Activated CD4-positive, alpha-beta T cell treated with anti-CD3 and anti-CD28 coated beads, Interleukin-2, Interleukin-6, amounts not matched to agents 100 ng/mL and 50 ng/mL, durations not matched to agents 16 hours and 8 hours (primary cell): ENCODE data around the gene NRK.
"Not testable (repeated sequence)": the region's sequence is repeated elsewhere in the genome, so short reads cannot be mapped to it uniquely, and the experiment has no call there.

ENCODE experiments used
- DNase-seq: peaks from one replicate; pipeline ENCODE4 v3.0.0-alpha.2; 2020

NRK gene

GRCh38 chrX:105822138-105823091, at the start of gene NRK:
Gene NRK, plus strand, starts transcription at chrX:105822539. Its CDS starts 307 bp downstream, at chrX:105822846.
- DNase-seq = no peak

GRCh38 chrX:105773801-105774200, 48.5 kb upstream of the NRK start:
- no peak for DNase-seq

GRCh38 chrX:105775679-105776078, 46.7 kb upstream of the NRK start:
- DNase-seq = no peak

GRCh38 chrX:105781804-105782203, 40.5 kb upstream of the NRK start:
- no peak for DNase-seq

- DNase-seq = not testable (repeated sequence)
Measured at GRCh38 chrX:105796877-105797276, 25.5 kb upstream of the NRK start.

- DNase-seq = no peak
Measured at GRCh38 chrX:105803891-105804290, 18.4 kb upstream of the NRK start.

- not testable (repeated sequence) for DNase-seq
Measured at GRCh38 chrX:105805655-105806054, 16.7 kb upstream of the NRK start.

GRCh38 chrX:105816517-105816916, 5.8 kb upstream of the NRK start:
- no peak for DNase-seq

GRCh38 chrX:105820247-105820646, 2.1 kb upstream of the NRK start:
- DNase-seq = no peak

- no peak for DNase-seq
Measured at GRCh38 chrX:105821471-105822121, 743 bp upstream of the NRK start.

GRCh38 chrX:105823092-105823455, 735 bp downstream of the NRK start:
- no peak for DNase-seq

- DNase-seq = no peak
Measured at GRCh38 chrX:105829011-105829410, 6.7 kb downstream of the NRK start.

- DNase-seq = no peak
Measured at GRCh38 chrX:105837232-105837631, 14.9 kb downstream of the NRK start.

GRCh38 chrX:105845631-105846030, 23.3 kb downstream of the NRK start:
- no peak for DNase-seq

GRCh38 chrX:105850100-105850499, 27.8 kb downstream of the NRK start:
- not testable (repeated sequence) for DNase-seq

GRCh38 chrX:105865709-105866108, 43.4 kb downstream of the NRK start:
- no peak for DNase-seq

GRCh38 chrX:105869701-105870100, 47.4 kb downstream of the NRK start:
- no peak for DNase-seq

GRCh38 chrX:105870445-105870844, 48.1 kb downstream of the NRK start:
- no peak for DNase-seq

GRCh38 chrX:105872941-105873340, 50.6 kb downstream of the NRK start:
- DNase-seq = no peak

GRCh38 chrX:105874790-105875189, 52.5 kb downstream of the NRK start:
- no peak for DNase-seq

- peak; percentile 17 for DNase-seq
Measured at GRCh38 chrX:105876658-105877057, 54.3 kb downstream of the NRK start.

GRCh38 chrX:105880491-105880890, 58.2 kb downstream of the NRK start:
- no peak for DNase-seq

- DNase-seq = no peak
Measured at GRCh38 chrX:105882581-105883275, 60.4 kb downstream of the NRK start.

- no peak for DNase-seq
Measured at GRCh38 chrX:105894721-105895120, 72.4 kb downstream of the NRK start.
